Measurements from ENCODE around the gene PLEKHG4B.
"Not testable (repeated sequence)": the region's sequence is repeated elsewhere in the genome, so short reads cannot be mapped to it uniquely, and the experiment has no call there.

The PLEKHG4B gene

DNA sequence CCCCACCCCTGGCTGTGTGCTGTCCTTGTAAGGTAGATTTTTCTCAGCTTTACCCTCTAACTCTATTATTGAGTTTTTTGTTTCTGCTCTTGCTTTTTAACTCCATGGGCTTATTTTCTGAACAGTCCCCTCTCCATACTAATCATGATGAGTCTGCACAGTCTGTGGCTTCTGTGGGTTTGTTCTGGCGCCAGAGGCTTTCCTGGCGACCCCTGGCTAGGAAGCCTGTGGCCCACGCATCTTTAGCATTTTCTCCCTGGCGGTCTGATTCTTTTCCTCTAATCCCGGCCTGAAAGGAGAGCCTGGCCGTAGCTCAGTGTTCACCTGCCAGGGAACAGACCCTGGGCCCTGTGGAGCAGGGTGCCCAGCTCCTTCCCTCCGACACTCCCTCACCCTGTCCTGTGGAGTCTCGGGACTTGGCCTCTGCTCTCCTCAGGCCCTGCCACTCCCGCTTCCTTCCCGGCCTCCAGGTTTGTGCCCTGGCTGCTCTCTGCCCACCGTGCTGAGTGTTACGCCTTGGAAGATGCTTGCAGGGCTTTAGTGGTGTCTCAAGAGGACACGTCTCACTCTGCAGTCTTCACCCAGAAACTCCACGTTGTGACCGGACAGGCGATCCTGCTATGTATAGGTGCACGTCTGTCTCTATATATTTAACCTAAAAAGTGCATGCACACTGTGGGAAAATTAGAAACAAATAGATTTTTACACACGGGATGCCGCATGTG lies 67.6 kb downstream of the PLEKHG4B start:
- no peak for DNase-seq

- no peak for DNase-seq
Measured at GRCh38 chr5:160173-160510, 68.2 kb downstream of the PLEKHG4B start.

GRCh38 chr5:160921-161802 lies 69.2 kb downstream of the PLEKHG4B start:
- no peak for DNase-seq

- DNase-seq = no peak
Measured at GRCh38 chr5:161803-162110, 69.8 kb downstream of the PLEKHG4B start.

DNA sequence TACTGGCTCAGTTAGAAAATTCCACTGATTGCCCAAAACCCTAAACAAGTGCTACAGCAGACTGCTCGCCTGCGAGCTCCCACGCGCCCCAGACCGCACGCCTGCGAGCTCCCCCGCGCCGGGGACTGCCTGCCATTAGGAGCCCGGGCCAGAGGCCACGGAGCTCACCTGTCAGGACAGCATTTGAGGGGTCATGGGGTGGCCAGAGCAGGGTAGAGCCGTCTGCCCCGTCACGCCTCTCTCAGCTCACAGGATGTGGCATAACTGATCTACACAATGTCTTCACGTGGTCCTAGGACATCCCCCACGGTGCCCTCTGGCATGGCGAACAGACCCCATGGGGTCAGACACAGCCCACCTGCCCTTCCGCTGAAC lies 70.2 kb downstream of the PLEKHG4B start:
- DNase-seq = no peak

DNA sequence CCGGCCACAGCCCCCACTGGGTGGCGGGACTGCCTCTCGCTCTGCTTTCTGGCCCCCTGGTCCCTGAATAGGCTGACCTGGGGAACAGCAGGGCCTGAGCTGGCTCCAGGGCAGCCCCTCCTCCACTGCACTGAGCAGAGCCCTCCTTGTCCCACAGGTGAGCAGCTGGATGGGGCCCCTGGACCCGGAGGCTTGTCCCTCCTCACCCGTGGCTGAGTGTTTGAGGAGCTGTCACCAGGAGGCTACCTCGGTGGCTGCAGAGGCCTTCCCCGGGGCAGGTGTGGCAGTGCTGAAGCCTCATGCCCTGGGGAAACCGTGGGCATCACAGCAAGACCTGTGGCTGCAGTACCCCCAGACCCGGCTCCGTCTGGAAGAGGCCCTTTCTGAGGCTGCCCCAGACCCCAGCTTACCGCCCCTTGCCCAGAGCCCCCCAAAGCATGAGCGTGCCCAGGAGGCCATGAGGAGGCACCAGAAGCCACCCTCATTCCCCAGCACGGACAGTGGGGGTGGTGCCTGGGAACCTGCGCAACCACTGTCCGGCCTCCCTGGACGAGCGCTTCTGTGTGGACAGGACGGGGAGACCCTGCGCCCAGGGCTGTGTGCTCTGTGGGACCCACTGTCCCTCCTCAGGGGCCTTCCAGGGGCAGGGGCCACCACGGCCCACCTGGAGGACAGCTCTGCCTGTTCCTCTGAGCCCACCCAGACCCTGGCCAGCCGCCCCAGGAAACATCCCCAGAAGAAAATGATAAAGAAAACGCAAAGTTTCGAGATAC lies 70.8 kb downstream of the PLEKHG4B start:
- no peak for DNase-seq

- no peak for DNase-seq
Measured at GRCh38 chr5:163338-163620, 71.3 kb downstream of the PLEKHG4B start.

GRCh38 chr5:163841-164240 lies 71.9 kb downstream of the PLEKHG4B start:
- DNase-seq = no peak

DNA sequence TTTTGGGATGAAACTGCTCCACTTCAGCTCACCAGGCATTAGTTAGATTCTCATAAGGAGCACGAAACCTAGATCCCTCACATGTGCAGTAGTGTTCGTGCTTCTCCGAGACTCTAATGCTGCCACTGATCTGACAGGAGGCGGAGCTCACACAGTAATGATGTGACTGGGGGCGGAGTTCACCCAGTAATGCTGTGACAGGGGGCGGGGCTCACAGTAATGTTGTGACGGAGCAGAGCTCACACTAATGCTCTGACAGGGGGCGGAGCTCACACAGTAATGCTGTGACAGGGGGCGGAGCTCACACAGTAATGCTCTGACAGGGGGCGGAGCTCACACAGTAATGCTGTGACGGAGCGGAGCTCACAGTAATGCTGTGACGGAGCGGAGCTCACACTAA lies 72.3 kb downstream of the PLEKHG4B start:
- no peak for DNase-seq

- not testable (repeated sequence) for DNase-seq
Measured at GRCh38 chr5:164783-165182, 72.8 kb downstream of the PLEKHG4B start.

GRCh38 chr5:166441-167372 lies 74.7 kb downstream of the PLEKHG4B start:
- no peak for DNase-seq

DNA sequence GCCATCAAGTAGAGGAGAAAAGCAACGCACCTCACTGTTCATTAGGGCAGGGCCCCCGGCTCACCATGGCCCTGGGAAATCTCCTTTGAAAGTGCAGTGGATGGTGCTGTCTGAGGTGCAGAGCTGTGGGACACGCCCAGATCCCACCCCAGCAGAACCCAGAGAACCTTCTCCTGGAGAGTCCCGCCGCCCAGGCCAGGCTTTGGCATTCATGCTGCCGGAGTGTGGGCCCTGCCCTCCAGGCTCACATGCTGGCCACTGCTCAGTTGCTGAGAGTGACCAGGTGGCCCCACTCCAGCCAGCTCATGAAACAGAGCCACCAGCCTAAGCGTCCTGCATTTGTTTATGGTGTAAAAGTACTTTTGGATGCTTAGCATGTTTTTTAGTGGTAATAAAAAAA lies 75.5 kb downstream of the PLEKHG4B start:
- no peak for DNase-seq

GRCh38 chr5:167982-168660 lies 76.2 kb downstream of the PLEKHG4B start:
- no peak for DNase-seq

GRCh38 chr5:169071-169727 lies 77.2 kb downstream of the PLEKHG4B start:
- no peak for DNase-seq

DNA sequence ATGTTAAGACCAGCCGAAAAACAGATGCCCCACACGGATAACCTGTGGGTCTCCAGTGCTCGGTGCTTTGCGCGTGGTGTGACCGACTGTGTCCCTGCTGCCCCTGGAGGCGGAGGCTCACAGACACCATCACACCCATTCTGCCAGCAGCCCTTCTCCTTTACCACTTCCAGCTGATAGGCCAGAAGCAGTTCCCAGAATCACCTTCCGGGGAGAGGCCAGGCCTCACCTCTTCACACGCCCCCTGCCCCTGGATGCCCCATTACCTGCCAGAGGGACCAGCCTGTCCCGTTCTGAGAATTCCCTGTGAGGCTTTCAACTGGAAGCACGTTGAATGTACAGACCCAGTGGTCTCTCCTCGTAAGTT lies 77.7 kb downstream of the PLEKHG4B start:
- DNase-seq = no peak

- no peak for DNase-seq
Measured at GRCh38 chr5:170971-171800, 79.2 kb downstream of the PLEKHG4B start.

GRCh38 chr5:171801-172331 lies 79.9 kb downstream of the PLEKHG4B start:
- DNase-seq = no peak

DNA sequence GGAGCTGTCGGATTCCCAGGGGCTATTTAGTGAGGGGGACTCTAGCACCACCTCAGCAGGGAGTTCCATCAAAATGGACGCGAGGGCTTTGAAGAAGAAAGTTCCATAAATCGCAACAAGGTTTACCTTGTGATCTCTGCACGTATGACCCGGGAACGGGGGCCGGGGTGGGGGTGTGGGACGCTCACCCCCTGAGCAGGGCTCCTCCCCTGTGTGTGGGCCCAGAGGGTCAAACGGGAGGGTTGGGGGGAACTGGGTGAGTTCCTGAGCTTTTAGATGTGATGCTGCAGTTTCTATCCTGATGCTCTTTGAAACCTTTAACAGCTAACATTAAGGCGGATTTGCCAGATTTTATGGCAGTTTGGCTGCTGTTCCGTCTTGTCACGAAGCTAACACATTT lies 80.5 kb downstream of the PLEKHG4B start:
- no peak for DNase-seq

DNA sequence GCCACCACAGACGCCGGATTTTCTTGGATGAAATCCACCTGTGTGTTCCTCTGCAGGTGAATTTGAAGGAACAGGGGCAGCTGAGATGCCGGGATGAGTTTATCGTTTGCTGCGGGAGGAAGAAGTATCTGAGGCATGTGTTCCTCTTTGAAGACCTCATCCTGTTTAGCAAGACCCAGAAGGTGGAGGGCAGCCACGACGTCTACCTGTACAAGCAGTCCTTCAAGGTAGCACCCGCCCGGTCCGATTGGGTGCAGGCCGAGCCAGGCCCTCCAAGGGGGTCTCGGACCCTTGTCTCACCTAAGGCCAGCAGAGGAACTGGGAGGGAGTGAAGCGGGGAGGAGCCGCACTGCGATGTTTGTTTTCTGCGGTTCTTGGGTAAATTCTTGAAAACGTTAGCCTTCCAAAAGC lies 80.9 kb downstream of the PLEKHG4B start:
- no peak for DNase-seq
